ENCODE results near the gene PEX11G. TPM values are rescaled to one million over a fixed set of nuclear protein-coding genes. Genes with fewer than 3 reads are reported as not detected.

PEX11G gene
- total RNA-seq: 1 to 10 TPM; 2.7 to 4.1 TPM
- long read RNA-seq, donor 1, partial matches to known transcripts: 1 of 2 reads
- long read RNA-seq, donor 1, other reads (novel, unspliced or antisense): 0 of 2 reads
- long read RNA-seq, donor 2, transcript PEX11G-201 (5 exons, 1,062 nt): major isoform, 8 of 11 reads
- long read RNA-seq, donor 2, partial matches to known transcripts: 1 of 11 reads
- long read RNA-seq, donor 2, other reads (novel, unspliced or antisense): 2 of 11 reads

DNA sequence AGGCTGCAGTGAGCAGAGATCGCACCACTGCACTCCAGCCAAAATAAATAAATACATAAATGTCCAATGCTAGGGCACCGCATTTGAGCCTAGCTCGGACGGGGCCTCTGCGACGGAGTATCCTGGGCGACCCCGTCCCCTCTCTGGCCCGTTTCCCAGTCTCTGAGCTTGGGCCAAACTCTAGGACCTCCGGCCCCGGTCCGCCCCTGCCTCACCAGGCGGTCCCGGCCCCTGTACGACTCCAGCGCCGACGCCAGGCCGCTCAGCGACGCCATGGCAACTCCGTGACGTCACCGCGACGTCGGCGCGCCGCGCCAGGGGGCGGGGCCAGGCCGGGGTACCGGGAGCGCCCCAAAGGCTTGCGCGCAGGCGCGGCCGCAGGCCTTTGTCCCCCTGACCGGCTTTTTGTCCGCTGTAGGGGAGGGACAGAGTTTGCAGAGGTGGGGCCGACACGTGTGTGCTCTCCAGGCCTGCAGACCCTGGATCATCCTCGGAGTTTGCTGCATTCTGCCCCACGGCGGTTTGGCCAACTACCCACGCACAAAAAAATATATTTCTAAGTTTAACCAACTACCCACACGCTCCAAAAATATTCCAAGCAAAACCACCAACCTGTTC lies at the start of gene PEX11G:
Gene PEX11G (minus strand): TSS at position 300 of the 618 bp plus-strand sequence. CDS start 25 bp downstream, at position 275.
- peak; percentile 97 for DNase-seq (ENCODE audit: low spot score)
- intact Hi-C loops (cut with DNase I): no loop called here

DNA sequence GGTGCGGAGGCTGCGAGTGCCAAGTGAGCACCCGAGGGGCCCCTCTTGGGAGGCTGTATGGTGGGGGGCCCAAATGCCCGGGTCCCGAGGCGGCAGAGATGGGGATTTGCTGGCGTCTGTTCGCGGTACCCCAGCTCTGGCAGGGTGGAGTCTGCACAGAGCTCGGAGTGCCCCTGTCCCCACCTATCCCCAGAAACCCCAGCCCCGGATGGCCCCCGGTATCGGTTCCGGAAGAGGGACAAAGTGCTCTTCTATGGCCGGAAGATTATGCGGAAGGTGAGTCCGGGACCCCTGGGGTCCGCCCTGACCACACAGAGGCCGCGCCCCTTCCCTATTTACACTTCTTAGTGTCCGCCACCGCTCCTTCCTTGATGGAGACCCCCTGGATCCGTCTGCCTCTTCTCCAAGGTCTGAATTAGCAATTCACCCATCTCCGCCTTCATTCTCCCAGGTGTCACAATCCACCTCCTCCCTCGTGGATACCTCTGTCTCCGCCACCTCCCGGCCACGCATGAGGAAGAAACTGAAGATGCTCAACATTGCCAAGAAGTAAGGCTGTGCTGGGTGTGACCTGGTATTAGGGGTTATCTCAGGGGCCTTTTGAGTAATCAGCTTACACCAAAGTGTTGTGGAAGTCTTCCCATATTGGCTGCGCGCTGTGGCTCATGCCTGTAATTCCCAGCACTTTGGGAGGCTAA lies 47.3 kb upstream of the PEX11G start:
- intact Hi-C loops (cut with DNase I): no loop called here
- DNase-seq (ENCODE audit: low spot score): no peak

DNA sequence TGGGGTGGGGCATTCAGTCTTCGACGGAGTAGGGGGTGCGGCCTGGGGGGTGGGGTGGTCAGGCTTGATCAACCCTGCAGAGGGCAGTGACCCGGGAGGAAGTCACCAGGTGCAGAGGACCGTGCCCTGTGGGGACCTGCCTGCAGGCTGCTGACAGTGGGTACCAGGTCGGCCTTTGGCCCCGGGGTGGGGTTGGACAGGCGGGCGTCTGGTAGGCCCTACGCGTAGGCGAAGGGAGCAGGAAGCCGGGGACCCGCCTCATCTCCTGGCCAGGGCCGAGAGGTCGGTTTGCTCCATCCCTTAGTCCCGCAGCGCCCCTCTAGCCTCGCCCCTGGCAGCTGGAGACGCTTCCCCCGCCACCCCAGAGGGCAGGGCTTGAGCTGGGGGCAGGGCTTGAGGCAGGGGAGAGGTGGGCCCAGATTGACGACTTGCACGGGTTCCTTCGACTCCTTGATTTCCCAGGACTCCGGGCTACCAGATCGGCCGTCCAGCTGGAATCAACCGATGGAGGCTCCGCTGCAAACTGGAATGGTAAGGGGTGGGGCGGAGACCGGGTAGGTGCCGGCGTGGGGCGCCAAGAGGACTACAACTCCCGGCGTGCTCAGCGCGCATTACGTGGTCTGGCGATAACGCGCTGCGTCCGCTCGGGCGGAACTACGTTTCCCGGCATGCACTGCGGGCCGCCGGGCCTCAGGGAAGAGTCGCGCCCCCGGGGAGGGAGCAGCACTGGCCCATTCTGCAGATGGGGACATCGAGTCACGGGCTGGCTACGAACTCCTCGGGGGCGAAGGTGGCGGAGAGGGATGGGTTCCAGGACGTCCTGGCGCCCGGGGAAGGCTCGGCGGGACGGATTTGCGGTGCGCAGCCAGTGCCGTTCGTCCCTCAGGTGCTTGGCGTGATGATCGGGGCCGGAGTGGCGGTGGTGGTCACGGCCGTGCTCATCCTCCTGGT lies 46.5 kb upstream of the PEX11G start, which contains the start of gene PNPLA6:
Gene PNPLA6 (plus strand): TSS at position 671 of the 951 bp plus-strand sequence. CDS start 72 bp downstream, at position 743.
- intact Hi-C loops (cut with DNase I): no loop called here

DNA sequence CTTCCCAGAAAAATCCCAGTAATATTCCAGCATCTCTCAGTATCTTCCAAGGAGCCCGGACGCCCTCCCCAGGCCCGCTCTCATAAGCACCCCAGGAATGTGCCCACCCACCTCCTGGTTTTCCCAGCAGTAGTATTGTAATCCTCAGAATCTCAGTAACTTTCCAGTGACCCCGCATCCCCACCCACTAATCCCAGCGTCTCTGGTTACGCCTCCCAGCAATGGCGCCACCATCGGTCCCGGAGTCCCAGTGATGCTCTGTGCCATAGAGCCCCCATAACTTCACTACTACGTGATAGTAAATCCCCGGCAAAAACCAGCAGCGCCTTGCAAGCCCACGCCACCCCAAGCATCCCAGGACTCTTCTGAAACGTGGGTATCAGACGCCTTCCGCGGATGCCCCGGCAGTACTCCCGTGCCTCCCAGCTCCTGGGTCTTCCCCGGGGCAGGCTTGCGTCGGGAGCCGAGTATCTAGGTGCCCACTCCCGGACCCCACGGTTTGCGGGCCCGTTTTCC lies 45.8 kb upstream of the PEX11G start:
- peak; percentile 90 for DNase-seq (ENCODE audit: low spot score)
- intact Hi-C loops (cut with DNase I): no loop called here

More for the DNA sequence above, 46.5 kb upstream of the PEX11G start, which contains the start of gene PNPLA6:
- DNase-seq (ENCODE audit: low spot score): peak; percentile 99

DNA sequence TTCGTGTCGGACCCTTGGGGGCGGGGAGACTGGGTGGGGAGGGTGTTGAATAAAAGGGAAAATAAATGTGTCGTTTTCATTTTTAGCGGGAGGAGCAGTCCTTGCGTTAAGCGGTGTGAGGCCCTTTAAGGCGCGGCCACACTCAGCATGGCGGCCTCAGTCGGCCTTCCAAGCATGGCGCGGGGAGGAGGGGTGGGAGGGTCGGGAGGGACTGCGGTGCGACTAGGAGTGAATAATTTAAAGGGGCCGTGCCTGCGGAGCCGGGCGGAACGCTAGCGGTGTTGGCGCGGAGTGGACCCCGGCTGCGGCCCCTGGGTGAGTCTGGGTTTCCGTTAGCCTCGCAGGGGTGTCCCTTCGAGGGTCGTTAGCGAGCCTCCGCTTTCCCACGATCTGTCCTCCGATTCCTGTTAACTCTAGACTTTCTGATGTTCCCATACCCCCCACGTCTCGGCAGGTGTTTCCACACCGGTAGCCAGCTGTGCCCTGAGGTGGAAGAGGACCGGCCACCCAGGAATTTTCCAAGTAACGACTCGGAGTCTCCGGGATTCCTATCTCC lies 45.2 kb upstream of the PEX11G start:
- intact Hi-C loops (cut with DNase I): no loop called here
- peak; percentile 96 for DNase-seq (ENCODE audit: low spot score)

DNA sequence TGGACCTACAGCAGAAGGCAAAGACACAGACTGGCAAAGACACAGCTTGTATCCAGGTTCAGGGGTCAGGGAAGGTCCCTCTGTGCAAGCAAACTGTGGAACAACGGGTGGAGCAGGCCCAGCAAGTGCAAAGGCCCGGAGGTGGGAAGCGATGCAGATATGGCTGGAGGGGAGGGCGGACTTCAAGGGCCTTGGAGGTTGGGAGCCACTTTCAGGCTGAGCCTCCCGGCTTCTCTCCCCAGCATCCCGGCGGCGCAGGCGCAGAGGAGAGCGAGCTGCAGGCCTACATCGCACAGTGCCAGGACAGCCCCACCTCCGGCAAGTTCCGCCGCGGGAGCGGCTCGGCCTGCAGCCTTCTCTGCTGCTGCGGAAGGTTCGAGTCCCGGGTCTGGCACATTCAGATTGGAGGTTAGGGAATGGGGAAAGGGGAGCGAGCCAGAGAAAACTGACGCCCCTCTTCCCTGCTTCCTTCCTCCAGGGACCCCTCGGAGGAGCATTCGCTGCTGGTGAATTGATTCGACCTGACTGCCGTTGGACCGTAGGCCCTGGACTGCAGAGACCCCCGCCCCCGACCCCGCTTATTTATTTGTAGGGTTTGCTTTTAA lies 44.5 kb upstream of the PEX11G start:
- peak; percentile 94 for DNase-seq (ENCODE audit: low spot score)
- intact Hi-C loops (cut with DNase I): no loop called here

DNA sequence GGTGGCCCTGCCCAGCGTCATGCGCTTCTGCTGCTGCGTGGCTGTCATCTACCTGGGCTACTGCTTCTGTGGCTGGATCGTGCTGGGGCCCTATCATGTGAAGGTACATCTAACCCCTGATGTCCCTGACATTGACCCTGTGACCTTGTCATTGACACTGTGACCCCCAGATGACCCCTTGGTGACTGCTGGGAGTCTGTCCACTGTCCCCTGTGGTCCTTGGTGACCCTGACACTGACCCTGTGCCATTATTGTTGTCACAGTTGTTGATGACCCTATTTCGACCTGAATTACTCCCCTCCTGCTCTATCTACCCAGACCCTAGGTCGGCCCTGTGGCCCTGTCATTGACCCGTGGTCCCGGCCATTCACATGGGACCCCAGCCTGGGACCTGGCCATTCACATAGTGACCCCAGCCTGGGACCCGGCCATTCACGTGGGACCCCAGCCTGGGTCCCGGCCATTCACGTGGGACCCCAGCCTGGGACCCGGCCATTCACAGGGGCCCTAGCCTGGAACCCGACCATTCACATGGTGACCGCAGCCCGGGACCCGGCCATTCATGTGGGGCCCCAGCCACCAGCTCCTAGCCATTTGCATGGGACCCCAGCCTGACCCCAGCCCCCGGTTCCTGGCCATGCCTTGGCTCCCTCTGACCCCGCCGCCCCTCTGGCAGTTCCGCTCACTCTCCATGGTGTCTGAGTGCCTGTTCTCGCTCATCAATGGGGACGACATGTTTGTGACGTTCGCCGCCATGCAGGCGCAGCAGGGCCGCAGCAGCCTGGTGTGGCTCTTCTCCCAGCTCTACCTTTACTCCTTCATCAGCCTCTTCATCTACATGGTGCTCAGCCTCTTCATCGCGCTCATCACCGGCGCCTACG lies 41.0 kb upstream of the PEX11G start:
- intact Hi-C loops (cut with DNase I): no loop called here
- no peak for DNase-seq (ENCODE audit: low spot score)

DNA sequence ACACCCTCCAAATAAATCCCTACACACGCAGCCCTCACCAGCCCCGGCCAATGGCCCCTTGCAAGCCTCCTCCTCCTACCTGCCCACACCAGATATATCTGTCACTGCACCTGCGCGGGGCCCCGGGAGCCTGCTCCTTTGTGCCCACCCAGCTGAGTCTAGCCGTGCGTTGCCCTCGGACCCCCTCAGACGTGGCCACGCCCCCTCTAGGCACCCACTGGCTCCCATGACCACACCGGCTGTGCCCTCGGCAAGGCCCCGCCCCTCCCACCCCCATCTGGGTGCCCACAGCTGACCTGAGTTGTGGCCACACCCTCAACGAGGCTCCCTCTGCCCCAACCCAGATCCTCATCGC lies 40.4 kb upstream of the PEX11G start:
- intact Hi-C loops (cut with DNase I): no loop called here
- no peak for DNase-seq (ENCODE audit: low spot score)

DNA sequence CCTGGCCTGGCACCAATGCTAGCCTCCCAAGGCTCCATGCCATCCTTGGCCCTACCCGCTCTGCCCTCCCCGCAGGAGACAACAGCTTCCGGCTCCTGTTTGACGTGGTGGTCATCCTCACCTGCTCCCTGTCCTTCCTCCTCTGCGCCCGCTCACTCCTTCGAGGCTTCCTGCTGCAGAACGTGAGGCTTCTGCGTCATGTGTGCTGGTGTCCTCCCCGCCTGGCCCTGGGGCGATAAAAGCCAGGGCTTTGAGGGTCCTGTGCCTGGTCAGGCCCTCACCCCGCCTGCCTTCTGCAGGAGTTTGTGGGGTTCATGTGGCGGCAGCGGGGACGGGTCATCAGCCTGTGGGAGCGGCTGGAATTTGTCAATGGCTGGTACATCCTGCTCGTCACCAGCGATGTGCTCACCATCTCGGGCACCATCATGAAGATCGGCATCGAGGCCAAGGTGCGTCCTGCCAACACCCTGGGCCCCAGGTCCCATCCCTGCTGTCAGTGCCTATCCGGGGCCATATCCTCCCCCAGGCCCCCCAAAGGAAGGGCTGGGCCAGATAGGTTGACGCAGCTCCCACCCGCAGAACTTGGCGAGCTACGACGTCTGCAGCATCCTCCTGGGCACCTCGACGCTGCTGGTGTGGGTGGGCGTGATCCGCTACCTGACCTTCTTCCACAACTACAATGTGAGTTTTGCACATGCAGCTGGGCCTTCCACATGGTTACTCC lies 39.8 kb upstream of the PEX11G start:
- intact Hi-C loops (cut with DNase I): no loop called here
- DNase-seq (ENCODE audit: low spot score): no peak

DNA sequence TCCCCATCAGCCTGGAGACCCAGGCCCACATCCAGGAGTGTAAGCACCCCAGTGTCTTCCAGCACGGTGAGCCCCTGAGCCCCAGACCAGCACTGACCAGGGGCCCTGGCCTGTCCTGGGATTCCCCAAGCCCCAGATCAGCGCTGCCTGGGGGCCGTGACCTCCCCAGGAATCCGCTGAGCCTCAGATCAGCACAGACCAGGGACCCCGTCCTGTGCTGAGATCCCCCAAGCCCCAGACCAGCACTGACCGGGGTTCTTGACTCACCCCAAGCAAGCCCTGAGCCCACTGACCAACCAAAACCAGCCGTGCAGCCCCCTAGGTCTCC lies 39.3 kb upstream of the PEX11G start:
- DNase-seq (ENCODE audit: low spot score): no peak
- intact Hi-C loops (cut with DNase I): no loop called here

DNA sequence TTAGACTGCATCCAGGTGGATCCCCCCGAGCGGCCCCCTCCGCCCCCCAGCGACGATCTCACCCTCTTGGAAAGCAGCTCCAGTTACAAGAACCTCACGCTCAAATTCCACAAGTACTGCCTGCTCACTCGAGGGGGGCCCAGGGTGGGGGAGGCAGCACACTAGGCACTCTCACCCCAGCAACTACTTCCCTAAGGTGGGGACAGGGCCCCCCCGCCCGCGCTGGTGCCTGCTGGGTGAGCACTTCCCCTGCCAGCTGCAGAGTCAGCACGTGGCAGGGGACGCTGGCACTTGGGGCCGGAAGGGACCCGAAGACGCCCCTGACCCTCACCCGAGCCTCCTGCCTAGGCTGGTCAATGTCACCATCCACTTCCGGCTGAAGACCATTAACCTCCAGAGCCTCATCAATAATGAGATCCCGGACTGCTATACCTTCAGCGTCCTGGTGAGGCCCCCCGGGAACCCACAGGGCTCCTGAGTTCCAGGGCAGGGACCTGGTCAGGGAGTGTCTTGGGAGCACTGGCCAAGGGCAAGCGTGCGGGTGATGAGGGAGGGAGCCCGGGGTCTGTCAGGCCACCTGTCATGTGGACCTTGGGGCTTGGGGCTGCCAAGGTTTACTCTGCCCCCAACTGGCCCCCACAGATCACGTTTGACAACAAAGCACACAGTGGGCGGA lies 38.8 kb upstream of the PEX11G start:
- intact Hi-C loops (cut with DNase I): no loop called here
- peak; percentile 88 for DNase-seq (ENCODE audit: low spot score)

DNA sequence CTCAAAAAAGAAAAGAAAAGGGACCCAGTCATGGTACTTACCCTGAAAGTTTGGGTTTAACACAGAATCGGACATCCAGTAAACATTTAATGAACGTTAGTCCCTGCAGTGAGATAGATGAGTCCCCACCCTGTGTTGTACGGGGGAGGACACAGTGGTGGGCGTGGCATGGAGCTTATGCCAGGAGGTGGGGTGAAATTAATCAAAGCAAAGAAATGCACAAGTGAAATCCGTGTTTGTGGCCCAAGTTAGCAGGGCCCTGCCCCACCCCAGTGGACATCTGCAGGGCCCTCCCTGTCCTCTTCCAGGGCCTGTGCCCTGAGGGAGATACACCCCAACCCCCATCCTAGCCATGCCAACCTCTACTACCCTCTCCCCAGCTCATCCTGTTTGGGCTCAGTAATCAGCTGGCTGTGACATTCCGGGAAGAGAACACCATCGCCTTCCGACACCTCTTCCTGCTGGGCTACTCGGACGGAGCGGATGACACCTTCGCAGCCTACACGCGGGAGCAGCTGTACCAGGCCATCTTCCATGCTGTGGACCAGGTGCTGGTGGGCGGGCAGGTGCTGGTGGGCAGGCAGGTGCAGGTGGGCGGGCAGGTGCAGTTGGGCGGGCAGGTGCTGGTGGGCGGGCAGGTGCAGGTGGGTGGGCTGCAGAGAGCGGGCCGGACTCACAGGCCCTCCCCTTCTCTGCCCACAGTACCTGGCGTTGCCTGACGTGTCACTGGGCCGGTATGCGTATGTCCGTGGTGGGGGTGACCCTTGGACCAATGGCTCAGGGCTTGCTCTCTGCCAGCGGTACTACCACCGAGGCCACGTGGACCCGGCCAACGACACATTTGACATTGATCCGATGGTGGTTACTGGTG lies 37.5 kb upstream of the PEX11G start:
- intact Hi-C loops (cut with DNase I): no loop called here
- DNase-seq (ENCODE audit: low spot score): no peak

DNA sequence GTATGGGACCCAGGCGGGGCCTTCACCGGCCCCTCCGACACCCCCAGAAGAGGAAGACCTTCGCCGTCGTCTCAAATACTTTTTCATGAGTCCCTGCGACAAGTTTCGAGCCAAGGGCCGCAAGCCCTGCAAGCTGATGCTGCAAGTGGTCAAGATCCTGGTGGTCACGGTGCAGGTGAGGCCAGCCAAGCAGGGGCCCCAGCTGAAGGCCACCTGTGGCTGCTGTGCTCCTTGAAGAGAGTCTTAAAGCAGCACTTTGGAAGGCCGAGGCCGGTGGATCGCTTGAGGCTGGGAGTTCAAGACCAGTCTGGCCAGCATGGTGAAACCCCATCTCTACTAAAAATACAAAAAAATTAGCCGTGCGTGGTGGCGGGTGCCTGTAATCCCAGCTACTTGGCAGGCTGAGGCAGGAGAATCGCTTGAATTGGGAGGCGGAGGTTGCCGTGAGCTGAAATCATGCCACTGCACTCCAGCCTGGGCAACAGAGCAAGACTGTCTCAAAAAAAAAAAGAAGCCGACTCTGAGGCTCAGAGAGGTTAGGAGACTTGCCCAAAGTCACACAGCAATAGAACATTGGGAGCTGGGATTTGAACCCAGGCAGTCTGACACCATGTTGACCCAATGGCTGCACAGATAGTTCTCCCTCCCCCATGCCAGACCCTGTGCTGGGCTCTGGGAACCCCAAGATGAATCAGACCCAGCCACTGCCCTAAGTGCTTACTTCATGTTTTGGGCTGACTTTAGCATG lies 36.3 kb upstream of the PEX11G start:
- intact Hi-C loops (cut with DNase I): no loop called here
- no peak for DNase-seq (ENCODE audit: low spot score)

DNA sequence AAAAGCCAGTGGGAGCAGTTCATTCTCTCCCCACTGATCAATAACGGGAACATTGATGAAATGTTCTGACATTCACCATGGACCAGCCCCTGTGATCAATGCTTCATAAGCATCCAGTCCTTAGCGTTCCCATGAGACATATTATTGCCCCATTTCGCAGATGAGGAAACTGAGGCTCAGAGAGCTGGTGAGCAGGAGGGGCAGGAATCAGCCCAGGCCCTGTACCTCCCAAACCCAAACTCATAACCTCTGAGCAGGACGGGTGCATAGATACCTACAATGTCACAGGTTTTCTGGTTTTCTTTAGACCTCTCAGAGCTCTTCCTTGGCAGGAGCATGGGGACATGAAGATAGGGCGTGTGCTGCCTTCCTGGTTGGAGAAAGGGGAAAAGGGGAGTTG lies 35.7 kb upstream of the PEX11G start:
- no peak for DNase-seq (ENCODE audit: low spot score)
- intact Hi-C loops (cut with DNase I): no loop called here

Data from posterior vena cava (tissue), 2 donors.